A673 (cell line): ENCODE results near the gene OR52A5. TPM values are rescaled to one million over a fixed set of nuclear protein-coding genes. Genes with fewer than 3 reads are reported as not detected.

Source experiments
- Bru-seq: library from RNA; stranded (reverse); fragments of 400-500 nt; gene quantifications from one replicate; lab custom pipeline; 2021; lab: Mats Ljungman, UMichigan
- BruChase-seq, 2 experiments: library from RNA; stranded (reverse); fragments of 400-500 nt; gene quantifications; one replicate each; lab custom pipeline; 2021; lab: Mats Ljungman, UMichigan
- BruUV-seq: library from RNA; stranded (reverse); fragments of 400-500 nt; replicated peaks from 2 replicates; lab custom pipeline; 2021; lab: Mats Ljungman, UMichigan
- CTCF ChIA-PET: fragments of 300-600 bp; sonication (Branson Sonifier 250); formaldehyde crosslinking; loops from one replicate; lab custom pipeline; 2022; ENCODE audit warnings: antibody characterized with exemption; lab: Charles Lee
- POLR2A ChIA-PET: fragments of 300-600 bp; sonication (Branson Sonifier 250); formaldehyde crosslinking; loops from one replicate; lab custom pipeline; 2022; ENCODE audit warnings: antibody characterized with exemption; ENCODE audit not compliant: low non-redundant PET; lab: Charles Lee
- DNase-seq: peaks from one replicate; pipeline ENCODE4 v3.0.0-alpha.2; 2015; ENCODE audit warnings: low spot score
- H3K27ac ChIP-seq: fragments of 200-600 bp; sonication (generic); 2 replicates; pipeline ENCODE4 v1.5.1; 2016; ENCODE audit warnings: mixed run types, low read depth, mild to moderate bottlenecking, mixed read lengths, antibody characterized with exemption, low read length; ENCODE audit not compliant: poor library complexity, severe bottlenecking
- H3K27me3 ChIP-seq: fragments of 200-600 bp; sonication (generic); replicated peaks from 2 replicates; pipeline ENCODE4 v1.6.1; 2017; ENCODE audit warnings: mixed run types, low read depth, mild to moderate bottlenecking, mixed read lengths, antibody characterized with exemption, low read length; ENCODE audit not compliant: insufficient read depth, poor library complexity
- H3K36me3 ChIP-seq: fragments of 200-600 bp; sonication (generic); 2 replicates; pipeline ENCODE4 v1.6.1; 2016; ENCODE audit warnings: mixed run types, mild to moderate bottlenecking, mixed read lengths, antibody characterized with exemption, low read length; ENCODE audit not compliant: insufficient read depth, poor library complexity, severe bottlenecking
- H3K4me1 ChIP-seq: fragments of 200-600 bp; sonication (generic); 2 replicates; pipeline ENCODE4 v1.6.1; 2017; ENCODE audit warnings: mixed run types, mild to moderate bottlenecking, mixed read lengths, antibody characterized with exemption, low read length; ENCODE audit not compliant: insufficient read depth, poor library complexity, severe bottlenecking
- H3K4me3 ChIP-seq: fragments of 200-600 bp; sonication (generic); 2 replicates; pipeline ENCODE4 v1.5.1; 2016; ENCODE audit warnings: low read depth, mixed run types, mild to moderate bottlenecking, mixed read lengths, low read length; ENCODE audit not compliant: poor library complexity, severe bottlenecking
- H3K9me3 ChIP-seq: fragments of 200-600 bp; sonication (generic); 2 replicates; pipeline ENCODE4 v1.6.1; 2016; ENCODE audit warnings: mixed run types, low read depth, mild to moderate bottlenecking, mixed read lengths, antibody characterized with exemption, low read length; ENCODE audit not compliant: poor library complexity, severe bottlenecking
- CTCF ChIP-seq: fragments of 300-800, 200-600 bp; sonication (generic); conservative IDR thresholded peaks from 2 replicates; pipeline ENCODE4 v1.5.1; 2017; ENCODE audit warnings: low read depth, mild to moderate bottlenecking, antibody characterized with exemption, low read length, moderate library complexity, mixed read lengths
- EZH2 ChIP-seq: fragments of 200-600 bp; sonication (generic); IDR thresholded peaks from 2 replicates; pipeline ENCODE4 v1.6.1; 2017; ENCODE audit warnings: borderline replicate concordance, low read depth, mild to moderate bottlenecking, mixed read lengths, antibody characterized with exemption, low read length; ENCODE audit not compliant: poor library complexity, severe bottlenecking
- intact Hi-C: fragments of 100-400 bp; cut with micrococcal nuclease; formaldehyde crosslinking; loops from one replicate; pipeline ENCODE4 v1.10.0; 2022; ENCODE audit not compliant: unreplicated experiment
- long read RNA-seq: library from polyadenylated mRNA; stranded (forward); transcript quantifications from one replicate; pipeline ENCODE4 v2.0.0, GENCODE V29; 2022
- total RNA-seq: library from RNA; stranded (reverse); gene quantifications from 2 replicates; pipeline ENCODE4 v1.2.3, GENCODE V29; 2021

Gene OR52A5
- total RNA-seq, result not detected in 2 replicates
- not detected for Bru-seq, nascent RNA
- BruChase-seq, experiment 1, labeled RNA remaining after a 2-hour chase, result not detected
- BruChase-seq, experiment 2, labeled RNA remaining after a 6-hour chase, result not detected
- long read RNA-seq, result 0 reads

- DNase-seq, result no peak
- no peaks in the 10 kb centered on the region for H3K4me1 ChIP-seq
- no peaks in the 10 kb centered on the region for H3K9me3 ChIP-seq
- CTCF ChIA-PET, result no interaction called here
- H3K4me3 ChIP-seq, result no peak within 1 kb of the TSS
- TF ChIP-seq CTCF, result no peak
- no peak for TF ChIP-seq EZH2
- intact Hi-C loops, result no loop called here
- no peak within 1 kb of the TSS for H3K27ac ChIP-seq
- no TSS peak for BruUV-seq
- no peaks in the 10 kb centered on the region for H3K36me3 ChIP-seq
- H3K27me3 ChIP-seq, result no peaks in the 10 kb centered on the region
- POLR2A ChIA-PET, result no interaction called here
These were observed at the start of gene OR52A5 for GRCh38 chr11:5137996-5138395. Gene OR52A5, minus strand, starts transcription at chr11:5138356. Its CDS starts 5,714 bp downstream, at chr11:5132642.

DNA sequence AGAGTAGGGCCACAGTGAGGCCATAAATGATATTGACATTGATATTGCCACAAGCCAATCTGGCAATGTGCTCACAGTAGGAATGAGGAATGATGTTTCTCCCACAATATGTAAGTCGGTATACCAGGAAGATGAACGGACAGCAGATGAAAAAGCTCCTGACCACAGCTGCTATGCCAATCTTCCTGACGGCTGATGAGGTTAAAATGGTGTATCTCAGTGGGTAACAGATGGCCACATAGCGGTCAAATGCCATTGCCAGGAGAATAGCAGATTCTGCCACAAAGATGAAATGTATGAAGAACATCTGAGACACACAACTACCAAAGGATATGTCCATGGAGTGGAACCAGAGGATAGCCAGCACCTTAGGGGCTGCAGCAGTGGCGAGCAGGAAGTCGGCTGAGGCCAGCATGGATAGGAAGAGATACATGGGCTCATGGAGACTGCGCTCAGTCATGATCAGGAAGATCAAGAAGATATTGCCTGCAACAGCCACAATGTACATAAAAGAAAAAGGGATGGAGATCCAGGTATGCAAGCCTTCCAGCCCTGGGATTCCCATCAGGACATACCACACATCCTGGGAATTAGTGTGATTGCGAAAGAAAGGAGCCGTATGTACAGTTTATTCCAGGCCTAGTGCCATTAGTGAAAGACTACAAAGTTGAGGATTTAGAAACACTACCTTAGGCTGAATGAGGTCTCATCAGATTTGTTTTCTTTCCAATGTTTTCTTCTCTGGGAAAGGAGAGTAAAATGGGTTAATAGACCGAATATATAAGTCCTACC, 40.1 kb upstream of the OR52A5 start:
- BruUV-seq, result no TSS peak
- CTCF ChIA-PET, result no interaction called here
- no peak overlapping the region for H3K27ac ChIP-seq

GRCh38 chr11:5174934-5175333, 36.8 kb upstream of the OR52A5 start:
- POLR2A ChIA-PET, result no interaction called here
- no peaks in the 10 kb centered on the region for H3K9me3 ChIP-seq
- no peak for DNase-seq
- no peak for TF ChIP-seq CTCF
- no peak for TF ChIP-seq EZH2
- no peaks in the 10 kb centered on the region for H3K36me3 ChIP-seq
- intact Hi-C loops, result no loop called here
- H3K4me1 ChIP-seq, result no peaks in the 10 kb centered on the region
- H3K4me3 ChIP-seq, result no peak overlapping the region
- no peak overlapping the region for H3K27ac ChIP-seq
- BruUV-seq, result no TSS peak
- no peaks in the 10 kb centered on the region for H3K27me3 ChIP-seq
- CTCF ChIA-PET, result no interaction called here

More for the DNA sequence above, 40.1 kb upstream of the OR52A5 start:
- H3K4me3 ChIP-seq, result no peak overlapping the region
- H3K36me3 ChIP-seq, result no peaks in the 10 kb centered on the region
- no peak for TF ChIP-seq EZH2
- no peak for TF ChIP-seq CTCF
- no peaks in the 10 kb centered on the region for H3K9me3 ChIP-seq
- POLR2A ChIA-PET, result no interaction called here
- H3K27me3 ChIP-seq, result no peaks in the 10 kb centered on the region
- DNase-seq, result no peak
- intact Hi-C loops, result no loop called here
- no peaks in the 10 kb centered on the region for H3K4me1 ChIP-seq
